H1 (cell line): ENCODE results near the gene KCNE1. TPM values are rescaled to one million over a fixed set of nuclear protein-coding genes. Genes with fewer than 3 reads are reported as not detected.

ENCODE experiments used
- KDM1A ChIP-seq: fragments of 200-600, 300-600 bp; sonication (generic); IDR thresholded peaks from 2 replicates; pipeline ENCODE4 v1.7.1; 2016; ENCODE audit warnings: mild to moderate bottlenecking, low read length, borderline replicate concordance
- SIN3A ChIP-seq, 2 experiments: IDR thresholded peaks in 1 of 2; conservative IDR thresholded peaks in 1 of 2; 2 replicates each; pipeline ENCODE4 v1.6.1; 2011 to 2012; ENCODE audit warnings: low read length in 2 of 2, improper control_type of control experiment in 1 of 2, low read depth in 1 of 2, mild to moderate bottlenecking in 1 of 2
- polyA plus RNA-seq, 7 experiments: library from polyadenylated mRNA; depleted of rRNA in 3 of 7; stranded (reverse) in 5 of 7; unstranded in 2 of 7; fragments of >200 nt in 5 of 7; fragments of 200-250 nt in 2 of 7; gene quantifications; 1 replicate in 5 of 7; 2 replicates in 1 of 7; 4 replicates in 1 of 7; pipeline versions ENCODE4 v1.2.1 to v1.2.3, GENCODE V29; 2011 to 2013; ENCODE audit warnings: missing spikeins in 2 of 7, mixed read lengths in 2 of 7
- total RNA-seq: library from RNA; stranded (reverse); fragmentation: NEBNext Ultra II Directional; extraction: Animal tissue kit (Norgen Biotek cat#: 25700); gene quantifications from 2 replicates; pipeline ENCODE4 v1.2.1, GENCODE V29; 2021

The KCNE1 gene
- total and polyA plus RNA-seq, 2 of the 8 experiments (the other 6 are each of a cell fraction or from before 2014, with no cell fraction given) = 0.08 to 0.28 TPM

DNA sequence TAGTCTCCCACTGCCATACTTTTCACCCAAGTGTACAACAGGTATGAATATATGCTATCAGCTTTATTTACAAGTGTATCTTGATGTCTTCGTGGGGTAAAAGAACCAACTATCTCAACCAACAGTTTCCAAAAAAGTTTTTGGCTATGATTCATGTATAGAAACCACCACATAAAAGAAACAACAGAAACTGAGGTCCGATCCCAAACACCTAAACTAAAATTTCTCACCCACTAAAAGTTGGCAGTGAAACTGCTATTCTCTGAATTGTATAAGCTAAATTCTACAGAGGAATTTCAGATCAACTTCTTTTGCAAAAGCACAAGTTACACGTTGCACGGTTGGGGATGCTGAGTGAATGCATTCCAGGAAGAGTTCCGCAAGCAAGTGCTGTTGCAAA lies 5.0 kb upstream of the KCNE1 start (continued):
- TF ChIP-seq KDM1A = no peak
- no peak for TF ChIP-seq SIN3A (conservative IDR thresholded peaks at IDR 0.05 in 1 of 2, IDR thresholded peaks at IDR 0.05 in 1 of 2; ENCODE audit: low read depth in 1 of 2, low read length in 2 of 2)
- TF ChIP-seq, all 59 proteins: peak for 0
